GM19099 (cell line): Measurements from ENCODE around the gene FAM50A.
A peak's percentile ranks its signal among the peaks of the same experiment; 100 is the strongest.

Experiments
- POLR2A ChIP-seq: IDR thresholded peaks from 3 replicates; pipeline ENCODE4 v1.6.1; 2011; ENCODE audit warnings: low read depth; ENCODE audit not compliant: insufficient read length; ENCODE audit errors: extremely low read depth

The FAM50A gene, protein sequence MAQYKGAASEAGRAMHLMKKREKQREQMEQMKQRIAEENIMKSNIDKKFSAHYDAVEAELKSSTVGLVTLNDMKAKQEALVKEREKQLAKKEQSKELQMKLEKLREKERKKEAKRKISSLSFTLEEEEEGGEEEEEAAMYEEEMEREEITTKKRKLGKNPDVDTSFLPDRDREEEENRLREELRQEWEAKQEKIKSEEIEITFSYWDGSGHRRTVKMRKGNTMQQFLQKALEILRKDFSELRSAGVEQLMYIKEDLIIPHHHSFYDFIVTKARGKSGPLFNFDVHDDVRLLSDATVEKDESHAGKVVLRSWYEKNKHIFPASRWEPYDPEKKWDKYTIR

GRCh38 chrX:154443992-154444754 is at the start of gene FAM50A:
FAM50A (plus strand) TSS chrX:154444141; CDS start chrX:154444236, 95 bp downstream.
- peak; percentile 4 for TF ChIP-seq POLR2A

DNA sequence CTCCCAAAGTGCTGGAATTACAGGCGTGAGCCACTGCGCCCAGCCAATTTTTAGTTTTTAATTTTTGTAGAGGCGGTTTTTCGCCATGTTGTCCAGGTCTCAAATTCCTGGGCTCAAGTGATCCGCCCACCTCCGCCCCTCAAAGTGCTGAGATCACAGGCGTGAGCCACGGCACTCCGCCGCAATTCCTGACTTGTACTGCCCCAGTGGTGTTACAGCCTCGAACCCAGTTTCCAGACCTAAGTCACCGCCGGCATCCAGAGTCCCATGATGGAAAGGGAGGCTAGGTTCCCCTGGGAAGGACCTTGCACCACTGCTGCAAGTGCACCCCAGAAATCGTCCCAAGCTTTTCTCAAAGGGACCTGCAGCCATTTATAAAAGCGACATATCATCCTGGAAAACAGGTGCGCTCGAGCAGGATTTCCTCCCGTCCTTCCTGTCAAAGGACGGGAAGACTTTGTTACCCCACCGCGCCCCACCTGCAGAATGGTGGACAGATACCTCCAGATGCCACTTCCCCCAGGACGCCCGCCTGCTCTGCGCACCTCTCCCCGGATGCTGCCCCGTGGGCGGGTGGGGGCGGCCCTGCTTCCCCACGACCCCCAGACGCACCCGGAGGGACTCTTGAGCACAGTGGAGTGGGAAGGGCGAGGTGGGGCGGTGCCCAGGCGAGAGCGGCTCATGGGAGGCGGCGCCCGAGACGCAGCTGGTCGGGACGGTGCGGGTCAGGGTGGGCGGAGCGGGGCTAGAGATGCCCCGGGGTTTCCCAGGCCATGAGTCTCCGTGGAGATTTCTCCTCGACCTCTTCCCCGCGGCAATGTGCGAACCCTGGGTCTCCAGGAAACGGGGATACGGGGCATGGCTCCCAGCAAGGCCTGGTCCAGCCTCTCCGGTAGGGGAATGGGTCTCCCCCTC is 46.7 kb upstream of the FAM50A start:
- TF ChIP-seq POLR2A: peak; percentile 50

GRCh38 chrX:154397888-154398667 is 45.9 kb upstream of the FAM50A start, which contains the start of gene RPL10:
RPL10 (plus strand) TSS chrX:154398377; CDS start chrX:154398520, 143 bp downstream.
- TF ChIP-seq POLR2A: peak; percentile 99

DNA sequence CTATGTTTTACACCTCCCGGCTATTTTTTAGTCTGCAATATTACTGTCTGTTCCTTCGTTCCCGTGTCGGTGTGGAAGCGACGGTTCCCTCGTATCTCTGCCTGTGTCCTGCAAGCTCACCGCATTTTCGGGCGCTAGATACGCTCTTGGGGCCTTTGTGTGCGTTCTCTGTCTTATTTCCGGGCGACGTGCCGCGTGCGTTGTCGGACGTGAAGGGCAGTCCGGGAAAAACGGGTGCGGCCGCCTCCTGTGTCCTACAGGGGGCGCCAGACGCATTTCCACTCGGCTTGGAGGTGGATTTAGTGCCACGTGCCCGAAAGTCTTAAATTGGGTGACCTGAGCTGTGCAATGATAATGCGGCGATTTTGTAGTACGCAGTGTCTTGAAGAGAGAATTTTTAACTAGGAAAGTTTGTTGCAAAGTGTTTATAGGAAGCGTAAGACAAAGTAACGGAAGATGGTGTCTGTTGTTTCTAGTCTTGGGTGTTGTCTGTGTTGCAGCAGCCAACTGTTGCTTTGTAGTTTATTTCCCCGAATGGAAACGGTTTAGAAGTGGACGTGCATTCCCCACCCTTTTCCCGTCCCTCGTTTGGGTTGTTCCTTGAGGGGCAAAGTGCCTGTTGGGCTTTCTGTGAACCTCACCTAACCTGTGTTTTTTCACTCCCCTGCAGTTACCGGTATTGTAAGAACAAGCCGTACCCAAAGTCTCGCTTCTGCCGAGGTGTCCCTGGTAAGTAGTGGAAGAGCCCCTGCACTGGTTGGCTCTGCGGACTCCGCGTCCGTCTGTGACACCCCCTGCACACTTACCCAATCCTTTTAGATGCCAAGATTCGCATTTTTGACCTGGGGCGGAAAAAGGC is 45.0 kb upstream of the FAM50A start:
- TF ChIP-seq POLR2A: no peak

GRCh38 chrX:154399527-154400368 is 44.2 kb upstream of the FAM50A start:
- TF ChIP-seq POLR2A: no peak

DNA sequence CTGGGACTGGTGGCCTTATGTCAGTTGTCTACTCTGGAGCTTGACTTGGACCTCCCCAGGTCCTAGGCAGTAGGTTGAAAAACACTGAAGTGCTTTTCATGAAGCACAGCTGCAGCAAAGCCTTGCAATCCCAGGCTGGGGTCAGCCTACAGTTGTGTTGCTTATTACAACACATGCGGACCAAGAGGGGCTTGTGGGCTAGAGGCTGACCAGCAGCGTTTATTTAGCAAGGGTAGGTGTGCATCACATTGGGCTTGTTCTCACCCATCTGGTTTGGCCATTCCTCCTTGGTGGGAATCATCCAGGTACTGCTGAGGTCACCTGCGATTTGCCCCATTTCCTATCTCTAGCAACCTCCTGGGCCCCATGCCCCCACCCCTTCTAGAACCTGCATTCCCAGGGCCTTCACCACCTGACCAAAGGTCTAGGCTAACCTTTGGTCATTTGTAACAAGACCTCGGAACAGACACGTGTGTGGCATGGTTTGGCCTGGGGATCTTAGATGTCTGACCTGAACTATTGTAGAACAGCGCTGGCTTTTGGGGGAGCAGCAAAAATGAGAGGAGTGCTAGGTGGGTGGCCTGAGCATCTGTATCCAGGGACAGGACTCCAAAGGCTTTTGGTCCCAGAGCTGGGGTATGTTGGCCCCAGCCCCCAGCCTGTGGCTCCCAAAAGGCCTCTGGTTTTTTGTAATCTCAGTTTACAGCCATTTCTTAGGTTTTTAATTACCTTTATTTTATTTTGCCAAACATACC is 42.7 kb upstream of the FAM50A start:
- peak; percentile 47 for TF ChIP-seq POLR2A

GRCh38 chrX:154401918-154402621 is 41.9 kb upstream of the FAM50A start:
- peak; percentile 32 for TF ChIP-seq POLR2A

GRCh38 chrX:154402622-154403127 is 41.3 kb upstream of the FAM50A start:
- TF ChIP-seq POLR2A: no peak

DNA sequence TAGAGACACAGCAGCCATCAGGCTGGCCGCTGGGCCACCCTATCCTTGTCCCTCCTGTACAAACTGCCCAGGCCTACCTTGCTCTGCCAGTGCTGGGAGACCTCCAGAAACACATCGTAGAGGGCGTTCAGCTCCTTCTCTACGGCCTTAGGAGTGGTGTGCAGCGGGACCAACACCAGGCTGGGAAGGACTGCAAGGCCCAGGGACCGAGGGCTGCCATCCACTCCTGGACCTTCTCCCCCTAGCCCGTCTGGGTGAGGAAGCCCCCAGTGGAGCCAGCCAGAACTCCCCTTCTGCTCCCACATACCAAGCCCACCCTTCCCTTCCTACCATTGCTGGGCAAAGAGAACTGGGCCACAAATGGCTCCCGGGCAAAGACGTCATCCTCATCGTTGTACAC is 40.7 kb upstream of the FAM50A start:
- TF ChIP-seq POLR2A: no peak

DNA sequence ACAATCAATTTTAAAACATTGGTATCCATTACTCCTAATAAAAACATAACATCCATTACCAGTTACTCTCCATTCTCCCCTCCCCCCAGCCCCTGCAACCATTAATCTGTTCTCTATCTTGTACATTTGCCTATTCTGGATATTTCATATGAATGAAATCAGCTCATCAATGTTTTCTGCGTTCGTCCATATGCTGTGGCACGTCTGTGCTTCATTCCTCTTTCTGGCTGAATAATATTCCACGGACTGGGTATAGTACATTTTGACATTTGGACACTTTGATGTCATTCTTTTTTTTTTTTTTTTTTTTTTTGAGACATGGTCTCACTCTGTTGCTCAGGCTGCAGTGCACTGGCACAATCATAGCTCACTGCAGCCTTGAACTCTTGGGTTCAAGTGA is 40.1 kb upstream of the FAM50A start:
- TF ChIP-seq POLR2A: no peak

DNA sequence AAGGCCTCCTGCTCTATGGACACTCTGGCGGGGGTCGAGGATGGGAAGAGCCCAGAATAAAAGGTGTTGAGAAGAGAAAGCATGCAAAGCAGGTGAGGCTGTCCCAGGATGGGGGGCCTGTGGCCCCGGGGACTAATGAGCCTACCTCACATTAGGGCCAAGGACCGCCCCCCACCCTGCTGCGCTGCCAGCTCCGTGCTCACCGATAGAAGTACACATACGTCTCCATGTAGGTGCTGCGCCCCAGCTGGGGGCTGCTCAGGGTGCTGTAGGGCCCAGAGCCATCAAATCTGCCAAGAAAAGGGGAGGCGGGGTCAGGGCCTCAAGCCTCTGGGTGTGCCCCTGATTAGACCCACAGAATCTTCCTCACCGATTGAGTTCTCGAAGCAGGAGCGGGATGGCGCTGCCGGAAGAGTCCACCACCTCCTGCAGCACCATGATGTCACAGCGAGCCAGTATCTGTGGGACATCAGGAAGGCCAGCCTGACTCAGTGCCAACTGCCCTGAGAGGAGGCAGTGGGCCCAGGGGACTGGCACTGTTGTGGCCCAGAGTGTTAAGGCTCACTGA is 39.2 kb upstream of the FAM50A start:
- TF ChIP-seq POLR2A: no peak
